Thymus (tissue), 11 donors: ENCODE measurements around the gene GLI3. TPM values are rescaled to one million over a fixed set of nuclear protein-coding genes. Genes with fewer than 3 reads are reported as not detected.

ENCODE experiments used
- DNase-seq, 9 donors: peaks; one replicate each; pipeline ENCODE4 v3.0.0-alpha.2; 2013; ENCODE audit warnings: low spot score in 9 of 9, low read depth in 6 of 9, missing footprints in 1 of 9
- H3K27ac ChIP-seq, 2 donors: one replicate each; pipeline ENCODE4 v1.5.1; 2013; ENCODE audit warnings: control low read depth in 1 of 2, low read depth in 1 of 2, low read length in 1 of 2, mild to moderate bottlenecking in 1 of 2, moderate library complexity in 1 of 2
- H3K27me3 ChIP-seq, 2 donors: one replicate each; pipeline ENCODE4 v1.5.1; 2013; ENCODE audit warnings: low read length in 1 of 2; ENCODE audit not compliant: control insufficient read depth in 2 of 2, insufficient read depth in 1 of 2
- H3K36me3 ChIP-seq, 2 donors: one replicate each; pipeline ENCODE4 v1.5.1; 2013; ENCODE audit warnings: low read length in 1 of 2, mild to moderate bottlenecking in 1 of 2, moderate library complexity in 1 of 2; ENCODE audit not compliant: control insufficient read depth in 2 of 2, insufficient read depth in 2 of 2
- H3K4me1 ChIP-seq, 2 donors: one replicate each; pipeline ENCODE4 v1.5.1; 2013; ENCODE audit warnings: low read length in 2 of 2; ENCODE audit not compliant: control insufficient read depth in 2 of 2, insufficient read depth in 2 of 2
- H3K4me3 ChIP-seq, 2 donors: one replicate each; pipeline ENCODE4 v1.5.1; 2013; ENCODE audit warnings: low read length in 2 of 2, control low read depth in 1 of 2, mild to moderate bottlenecking in 1 of 2
- H3K9me3 ChIP-seq, 2 donors: one replicate each; pipeline ENCODE4 v1.5.1; 2013; ENCODE audit warnings: low read length in 1 of 2, mild to moderate bottlenecking in 1 of 2; ENCODE audit not compliant: control insufficient read depth in 2 of 2, insufficient read depth in 1 of 2
- WGBS: extraction: QIAGEN DNeasy Blood & Tissue Kit; methylation state at CpG from one replicate; pipeline ENCODE4 v1.1.7; 2013; 5-methylcytosine and 5-hydroxymethylcytosine counted together
- polyA plus RNA-seq: library from polyadenylated mRNA; stranded (reverse); fragments of 200-250 nt; gene quantifications from one replicate; pipeline ENCODE4 v1.2.3, GENCODE V29; 2013
- total RNA-seq: library from RNA; stranded (reverse); fragments of 120-200 nt; gene quantifications from one replicate; pipeline ENCODE4 v1.2.4, GENCODE V29; 2013
- donor health status: healthy.

The GLI3 gene
- total and polyA plus RNA-seq, 2 donors = 3.1 to 3.2 TPM

DNA sequence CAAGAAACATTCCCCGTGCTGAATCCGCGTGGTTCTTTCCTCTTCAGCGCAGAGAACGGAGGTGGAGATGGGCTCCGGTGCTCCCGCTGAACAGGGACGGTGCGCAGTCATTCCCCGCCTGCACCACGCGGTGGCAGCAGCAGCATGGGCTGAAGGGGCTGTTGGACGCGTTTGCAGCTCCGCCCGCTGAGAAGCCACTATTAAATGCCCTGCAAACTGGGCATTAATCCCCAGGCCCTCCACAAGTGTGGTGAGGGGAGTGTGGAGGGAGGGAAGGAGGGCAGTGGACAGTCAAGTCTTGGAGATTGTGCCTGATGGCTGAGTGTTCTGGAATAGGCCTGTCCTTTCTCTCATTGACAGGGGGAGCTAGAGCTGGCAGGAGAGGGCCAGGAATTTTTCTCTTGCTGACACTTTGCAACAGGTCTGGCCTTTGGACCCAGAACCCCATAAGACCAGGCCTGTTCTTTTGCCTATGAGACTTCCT, 293.9 kb downstream of the GLI3 start:
- no peaks in the 10 kb centered on the region for H3K36me3 ChIP-seq
- WGBS = 5% methylated on average over 16 of the region's 16 CpGs
- no peak overlapping the region for H3K4me3 ChIP-seq
- DNase-seq = peak in 6 of 9 donors; percentile 11 to 60 (median 42)
- H3K27me3 ChIP-seq = peaks cover 2 to 16% of the 10 kb centered on the region in 2 donors
- no peaks in the 10 kb centered on the region for H3K4me1 ChIP-seq
- no peak overlapping the region for H3K27ac ChIP-seq
- H3K9me3 ChIP-seq = no peaks in the 10 kb centered on the region

DNA sequence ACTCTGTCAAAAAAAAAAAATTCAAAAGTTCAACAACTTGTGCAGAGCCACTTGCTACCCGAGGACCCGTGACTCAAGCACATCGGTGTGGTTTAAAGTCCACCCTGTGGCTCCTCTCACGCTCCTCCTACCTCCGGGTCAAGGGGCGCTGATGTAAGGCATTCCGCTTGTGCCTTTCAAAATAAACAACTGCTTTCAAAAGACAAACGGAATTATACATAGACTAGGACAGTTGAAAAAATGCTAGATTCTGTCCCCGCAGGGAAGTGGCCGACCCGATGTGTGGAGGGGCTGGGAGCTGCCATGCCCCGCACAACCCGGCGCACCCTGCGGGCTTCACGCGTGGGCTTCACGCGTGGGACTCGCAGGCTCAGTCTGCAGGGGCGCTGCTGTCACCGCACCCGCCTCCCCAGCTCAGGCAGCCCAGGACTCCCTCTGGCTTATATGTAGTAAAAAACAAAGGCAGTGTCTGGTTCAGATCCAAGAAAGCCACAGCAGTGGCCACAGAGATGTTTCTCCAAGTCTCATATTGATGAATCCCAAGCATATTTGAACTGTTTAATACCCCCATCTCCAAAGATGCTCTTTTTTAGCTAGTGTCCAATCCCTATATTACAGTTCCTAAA, 294.4 kb downstream of the GLI3 start:
- no peak overlapping the region for H3K4me3 ChIP-seq
- no peak overlapping the region for H3K27ac ChIP-seq
- peaks cover 2 to 16% of the 10 kb centered on the region in 2 donors for H3K27me3 ChIP-seq
- H3K9me3 ChIP-seq = no peaks in the 10 kb centered on the region
- no peak for DNase-seq
- no peaks in the 10 kb centered on the region for H3K36me3 ChIP-seq
- H3K4me1 ChIP-seq = no peaks in the 10 kb centered on the region
- 81% methylated on average over 23 of the region's 23 CpGs for WGBS

DNA sequence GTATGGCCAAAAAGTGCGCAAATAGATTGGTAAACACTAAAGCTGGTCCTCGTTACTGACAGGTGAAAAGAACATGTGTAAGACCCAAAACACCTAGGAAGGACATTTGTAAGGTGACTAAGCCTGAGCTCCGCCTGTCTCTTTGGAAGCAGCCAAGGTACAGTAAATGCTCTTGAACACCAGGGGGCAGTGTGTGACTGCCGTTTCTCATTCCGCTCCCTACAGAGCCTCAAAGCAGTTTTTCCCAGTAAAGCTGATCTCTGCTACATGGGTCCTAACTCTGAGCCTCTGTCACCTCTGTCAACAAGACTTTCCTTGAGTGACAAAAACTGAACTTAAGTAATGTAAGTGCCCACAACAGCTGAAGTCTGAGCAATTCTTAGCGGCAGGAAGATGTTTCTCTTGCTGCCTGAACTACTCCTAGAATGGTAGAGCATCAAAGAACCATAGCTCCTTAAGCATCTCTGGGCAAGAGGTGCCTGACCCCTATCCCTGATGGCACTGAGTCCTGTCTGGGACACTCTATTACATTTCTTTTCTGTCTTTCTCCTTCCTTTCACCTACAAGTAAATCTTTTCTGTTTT, 296.2 kb downstream of the GLI3 start:
- 19% methylated on average over 6 of the region's 6 CpGs for WGBS
- H3K27ac ChIP-seq = no peak overlapping the region

DNA sequence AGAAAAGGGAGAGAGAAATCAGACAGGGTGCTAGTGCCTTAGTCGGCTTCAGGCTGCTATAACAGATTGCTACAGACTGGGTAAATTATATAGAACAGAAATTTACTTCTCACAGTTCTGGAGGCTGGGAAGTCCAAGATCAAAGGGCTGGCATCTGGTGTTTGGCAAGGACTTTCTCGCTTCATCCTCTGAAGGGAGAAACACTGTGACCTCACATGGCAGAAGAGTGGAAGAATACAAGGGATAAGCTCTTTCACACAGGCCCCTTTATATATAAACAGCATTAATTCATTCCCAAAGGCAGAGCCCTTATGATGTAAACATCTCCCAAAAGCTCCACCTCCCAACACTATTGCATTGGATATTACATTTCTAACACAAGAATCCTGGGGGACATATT, 298.6 kb downstream of the GLI3 start:
- no peaks in the 10 kb centered on the region for H3K4me1 ChIP-seq
- no peak overlapping the region for H3K27ac ChIP-seq
- no peaks in the 10 kb centered on the region for H3K9me3 ChIP-seq
- no peaks in the 10 kb centered on the region for H3K36me3 ChIP-seq
- no peak for DNase-seq
- H3K4me3 ChIP-seq = no peak overlapping the region
- WGBS = 94% methylated on average over 2 of the region's 2 CpGs
- H3K27me3 ChIP-seq = peaks cover 2 to 16% of the 10 kb centered on the region in 2 donors

More for the DNA sequence above, 296.2 kb downstream of the GLI3 start:
- peaks cover 2 to 16% of the 10 kb centered on the region in 2 donors for H3K27me3 ChIP-seq
- DNase-seq = peak in 8 of 9 donors; percentile 21 to 63 (median 47)
- no peaks in the 10 kb centered on the region for H3K36me3 ChIP-seq
- no peaks in the 10 kb centered on the region for H3K9me3 ChIP-seq
- no peak overlapping the region for H3K4me3 ChIP-seq
- H3K4me1 ChIP-seq = no peaks in the 10 kb centered on the region

GRCh38 chr7:41933427-41933826, 303.6 kb downstream of the GLI3 start:
- no peak for DNase-seq
- H3K4me1 ChIP-seq = no peaks in the 10 kb centered on the region
- no peak overlapping the region for H3K27ac ChIP-seq
- no peaks in the 10 kb centered on the region for H3K27me3 ChIP-seq
- no peak overlapping the region for H3K4me3 ChIP-seq
- H3K36me3 ChIP-seq = no peaks in the 10 kb centered on the region
- H3K9me3 ChIP-seq = no peaks in the 10 kb centered on the region
- WGBS = 96% methylated on average over 4 of the region's 4 CpGs

GRCh38 chr7:41931263-41931646, 305.8 kb downstream of the GLI3 start:
- DNase-seq = no peak
- Histone ChIP-seq H3K36me3 (no peaks in the 10 kb centered on the region), H3K27ac (no peak overlapping the region), H3K4me3 (no peak overlapping the region), H3K9me3 (no peaks in the 10 kb centered on the region), H3K27me3 (no peaks in the 10 kb centered on the region), H3K4me1 (no peaks in the 10 kb centered on the region)
- WGBS = 95% methylated on average over 6 of the region's 6 CpGs

GRCh38 chr7:41930538-41931262, 306.3 kb downstream of the GLI3 start:
- Histone ChIP-seq H3K36me3 (no peaks in the 10 kb centered on the region), H3K27me3 (no peaks in the 10 kb centered on the region), H3K9me3 (no peaks in the 10 kb centered on the region), H3K27ac (no peak overlapping the region), H3K4me1 (no peaks in the 10 kb centered on the region), H3K4me3 (no peak overlapping the region)
- 89% methylated on average over 4 of the region's 4 CpGs for WGBS
- no peak for DNase-seq

GRCh38 chr7:41928781-41929180, 308.2 kb downstream of the GLI3 start:
- DNase-seq = no peak
- H3K27ac ChIP-seq = no peak overlapping the region
- H3K4me3 ChIP-seq = no peak overlapping the region
- no peaks in the 10 kb centered on the region for H3K27me3 ChIP-seq
- WGBS = 93% methylated on average over 1 of the region's 1 CpG
- H3K36me3 ChIP-seq = no peaks in the 10 kb centered on the region
- H3K4me1 ChIP-seq = no peaks in the 10 kb centered on the region
- H3K9me3 ChIP-seq = no peaks in the 10 kb centered on the region

- Histone ChIP-seq H3K36me3 (no peaks in the 10 kb centered on the region), H3K4me3 (no peak overlapping the region), H3K27me3 (no peaks in the 10 kb centered on the region), H3K9me3 (no peaks in the 10 kb centered on the region), H3K27ac (no peak overlapping the region), H3K4me1 (no peaks in the 10 kb centered on the region)
- no peak for DNase-seq
- 87% methylated on average over 1 of the region's 1 CpG for WGBS
These were observed 308.8 kb downstream of the GLI3 start for GRCh38 chr7:41928166-41928565.
